Lower lobe of right lung (tissue), 2 donors: ENCODE results near the gene RIPOR3. TPM values are rescaled to one million over a fixed set of nuclear protein-coding genes. Genes with fewer than 3 reads are reported as not detected.
A peak's percentile ranks its signal among the peaks of the same experiment; 100 is the strongest.

ENCODE experiments used
- ATAC-seq, 2 donors: fragments of 200-7000 bp; cut with Tn5 transposase; one replicate each; pipeline ENCODE4 v1.9.1; 2020 to 2022; ENCODE audit warnings: mild to moderate bottlenecking in 2 of 2, moderate library complexity in 2 of 2
- DNase-seq: peaks from one replicate; pipeline ENCODE4 v3.0.0-alpha.2; 2020
- H3K27ac ChIP-seq: fragments of 200-600 bp; one replicate; pipeline ENCODE4 v1.8.0; 2022
- H3K27me3 ChIP-seq: fragments of 200-600 bp; one replicate; pipeline ENCODE4 v1.8.0; 2022; ENCODE audit warnings: low read depth
- H3K36me3 ChIP-seq: fragments of 200-600 bp; one replicate; pipeline ENCODE4 v1.8.0; 2022; ENCODE audit warnings: mild to moderate bottlenecking
- H3K4me1 ChIP-seq: fragments of 200-600 bp; one replicate; pipeline ENCODE4 v1.8.0; 2022
- H3K4me3 ChIP-seq: fragments of 200-600 bp; one replicate; pipeline ENCODE4 v1.8.0; 2022; ENCODE audit warnings: mild to moderate bottlenecking
- H3K9me3 ChIP-seq: fragments of 200-600 bp; one replicate; pipeline ENCODE4 v1.8.0; 2022
- intact Hi-C: fragments of 100-400 bp; cut with DNase I; formaldehyde crosslinking; loops from one replicate; pipeline ENCODE4 v1.11.0; 2022
- total RNA-seq: library from RNA; stranded (reverse); fragmentation: NEBNext Ultra II Directional; extraction: Animal tissue kit (Norgen Biotek cat#: 25700); gene quantifications from one replicate; pipeline ENCODE4 v1.2.1, GENCODE V29; 2021
- TF ChIP-seq, protein P1 (sequence below): fragments of 200-600 bp; IDR thresholded peaks from one replicate; pipeline ENCODE4 v1.8.0; 2022; ENCODE audit warnings: antibody characterized with exemption, mild to moderate bottlenecking
- donor health status: DM: no; HTN: yes; CAD: no; lungs with severe emphysema.

Gene RIPOR3
- total RNA-seq, 1 donor from 2014 or later, result 11.0 TPM

DNA sequence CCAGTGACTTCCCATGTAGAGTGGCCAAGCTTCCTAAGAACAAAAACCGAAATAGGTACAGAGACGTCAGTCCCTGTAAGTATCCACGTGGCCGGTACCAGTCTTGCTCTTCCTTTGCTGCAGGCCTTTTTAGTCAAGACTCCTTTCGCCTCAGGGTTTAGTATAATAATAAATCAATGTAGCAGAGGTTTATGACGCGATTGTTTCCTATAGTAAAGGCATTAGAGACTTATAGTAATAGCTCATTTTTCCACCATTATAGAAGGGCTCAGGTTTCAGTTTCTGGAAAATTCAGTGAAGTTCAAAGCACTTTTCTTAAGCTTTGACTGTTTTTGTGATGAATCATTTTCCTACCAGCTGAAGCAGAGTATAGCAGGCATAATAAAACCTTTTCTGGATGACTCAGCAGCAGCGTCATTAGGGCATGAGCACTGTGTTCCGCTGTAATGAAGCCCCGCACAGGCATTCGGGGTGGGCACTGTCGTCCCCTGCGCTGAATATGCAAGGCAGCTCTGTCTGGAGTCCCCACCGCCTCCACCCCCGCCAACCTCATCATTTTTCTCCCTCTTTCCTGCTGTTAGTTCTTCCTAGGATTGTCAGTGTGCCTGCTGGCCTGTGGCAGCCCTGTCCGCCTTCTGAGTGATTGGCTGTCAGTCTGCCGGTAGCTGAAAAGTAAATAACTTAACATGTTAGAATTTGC is 129.8 kb downstream of the RIPOR3 start:
- DNase-seq (no peak), ATAC-seq (peak; percentile 31 to 46)
- H3K4me1 ChIP-seq, result peaks cover 60% of the 10 kb centered on the region

DNA sequence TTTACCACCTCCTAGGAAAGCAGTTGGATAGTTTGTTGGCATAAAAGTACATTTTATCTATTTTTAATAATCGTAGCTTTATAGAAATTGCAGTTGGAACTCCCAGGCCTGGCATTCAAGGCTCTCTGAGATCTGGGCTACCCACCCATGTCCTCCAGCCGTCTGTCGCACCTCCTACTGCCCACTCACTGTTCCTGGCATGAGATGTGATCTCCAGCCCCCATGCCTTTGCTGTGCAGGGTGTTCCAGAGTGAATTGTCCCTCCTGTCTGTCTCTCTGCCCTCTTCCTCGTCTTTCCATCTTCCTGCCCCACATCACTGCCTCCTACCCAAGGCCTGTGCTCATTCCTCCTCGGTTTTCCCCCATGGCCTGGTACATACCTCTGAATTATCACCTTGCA is 130.5 kb downstream of the RIPOR3 start:
- Histone ChIP-seq H3K36me3 (peaks cover 33% of the 10 kb centered on the region), H3K9me3 (no peaks in the 10 kb centered on the region), H3K4me1 (peaks cover 55% of the 10 kb centered on the region), H3K27me3 (no peaks in the 10 kb centered on the region), H3K4me3 (no peak overlapping the region), H3K27ac (peak overlapping the region; percentile 74)
- intact Hi-C loops, result no loop called here
- DNase-seq (no peak), ATAC-seq (no peak)
- TF ChIP-seq, protein P1, sequence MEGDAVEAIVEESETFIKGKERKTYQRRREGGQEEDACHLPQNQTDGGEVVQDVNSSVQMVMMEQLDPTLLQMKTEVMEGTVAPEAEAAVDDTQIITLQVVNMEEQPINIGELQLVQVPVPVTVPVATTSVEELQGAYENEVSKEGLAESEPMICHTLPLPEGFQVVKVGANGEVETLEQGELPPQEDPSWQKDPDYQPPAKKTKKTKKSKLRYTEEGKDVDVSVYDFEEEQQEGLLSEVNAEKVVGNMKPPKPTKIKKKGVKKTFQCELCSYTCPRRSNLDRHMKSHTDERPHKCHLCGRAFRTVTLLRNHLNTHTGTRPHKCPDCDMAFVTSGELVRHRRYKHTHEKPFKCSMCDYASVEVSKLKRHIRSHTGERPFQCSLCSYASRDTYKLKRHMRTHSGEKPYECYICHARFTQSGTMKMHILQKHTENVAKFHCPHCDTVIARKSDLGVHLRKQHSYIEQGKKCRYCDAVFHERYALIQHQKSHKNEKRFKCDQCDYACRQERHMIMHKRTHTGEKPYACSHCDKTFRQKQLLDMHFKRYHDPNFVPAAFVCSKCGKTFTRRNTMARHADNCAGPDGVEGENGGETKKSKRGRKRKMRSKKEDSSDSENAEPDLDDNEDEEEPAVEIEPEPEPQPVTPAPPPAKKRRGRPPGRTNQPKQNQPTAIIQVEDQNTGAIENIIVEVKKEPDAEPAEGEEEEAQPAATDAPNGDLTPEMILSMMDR, result no peak

More for the DNA sequence above, 129.8 kb downstream of the RIPOR3 start:
- Histone ChIP-seq H3K27ac (peak overlapping the region; percentile 74), H3K4me3 (no peak overlapping the region), H3K9me3 (no peaks in the 10 kb centered on the region), H3K27me3 (no peaks in the 10 kb centered on the region), H3K36me3 (peaks cover 39% of the 10 kb centered on the region)
- TF ChIP-seq, protein P1, result no peak
- intact Hi-C loops, result no loop called here

- no peaks in the 10 kb centered on the region for H3K27me3 ChIP-seq
- no peak overlapping the region for H3K4me3 ChIP-seq
- DNase-seq, result no peak
- no peaks in the 10 kb centered on the region for H3K9me3 ChIP-seq
- peaks cover 25% of the 10 kb centered on the region for H3K36me3 ChIP-seq
- intact Hi-C loops, result no loop called here
- H3K4me1 ChIP-seq, result peaks cover 47% of the 10 kb centered on the region
- TF ChIP-seq, protein P1, result no peak
- no peak for ATAC-seq
- no peak overlapping the region for H3K27ac ChIP-seq
These were observed 131.3 kb downstream of the RIPOR3 start for GRCh38 chr20:50559856-50560638.

DNA sequence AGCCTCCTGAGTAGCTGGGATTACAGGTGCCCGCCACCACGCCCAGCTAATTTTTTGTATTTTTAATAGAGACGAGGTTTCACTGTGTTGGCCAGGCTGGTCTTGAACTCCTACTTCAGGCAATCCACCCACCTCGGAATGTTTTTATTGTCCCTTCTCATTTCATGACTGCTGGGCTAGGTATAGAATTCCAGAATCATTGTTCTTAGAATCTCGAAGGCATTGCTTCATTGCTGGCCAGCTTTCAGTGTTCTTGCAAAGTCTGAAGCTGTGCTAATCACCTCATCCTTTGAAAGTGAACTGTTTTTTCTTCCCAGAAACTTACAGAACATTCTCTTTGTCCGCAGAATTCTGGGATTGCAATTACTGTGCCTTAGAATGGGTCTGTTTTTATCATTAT is 132.2 kb downstream of the RIPOR3 start:
- DNase-seq, result no peak
- ATAC-seq, result no peak

GRCh38 chr20:50558483-50558925 is 132.8 kb downstream of the RIPOR3 start:
- Histone ChIP-seq H3K36me3 (peaks cover 18% of the 10 kb centered on the region), H3K4me3 (no peak overlapping the region), H3K9me3 (no peaks in the 10 kb centered on the region), H3K4me1 (peaks cover 36% of the 10 kb centered on the region), H3K27ac (no peak overlapping the region), H3K27me3 (no peaks in the 10 kb centered on the region)
- ATAC-seq, result no peak
- DNase-seq, result no peak
- intact Hi-C loops, result no loop called here
- TF ChIP-seq, protein P1, result no peak

More for the DNA sequence above, 132.2 kb downstream of the RIPOR3 start:
- Histone ChIP-seq H3K9me3 (no peaks in the 10 kb centered on the region), H3K27ac (no peak overlapping the region), H3K27me3 (no peaks in the 10 kb centered on the region), H3K4me1 (peaks cover 39% of the 10 kb centered on the region), H3K36me3 (peaks cover 20% of the 10 kb centered on the region), H3K4me3 (no peak overlapping the region)
- TF ChIP-seq, protein P1, result no peak
- intact Hi-C loops, result no loop called here
